Activated CD4-positive, alpha-beta T cell treated with anti-CD3 and anti-CD28 coated beads, Interleukin-2, amount 50 U/mL, for 1 hour (primary cell): Measurements from ENCODE around the gene DOCK10.
"Not testable (repeated sequence)": the region's sequence is repeated elsewhere in the genome, so short reads cannot be mapped to it uniquely, and the experiment has no call there.

ENCODE experiments used
- DNase-seq: peaks from one replicate; pipeline ENCODE4 v3.0.0-alpha.2; 2020

The DOCK10 gene

GRCh38 chr2:225041851-225042799 lies at the start of gene DOCK10:
TSS of gene DOCK10 (minus strand) at chr2:225042468. CDS start at chr2:225042374, 94 bp downstream.
- DNase-seq: peak; percentile 50

- DNase-seq: no peak
Observed at GRCh38 chr2:225091336-225091735, 49.1 kb upstream of the DOCK10 start.

GRCh38 chr2:225090746-225091145 lies 48.5 kb upstream of the DOCK10 start:
- no peak for DNase-seq

- no peak for DNase-seq
Observed at GRCh38 chr2:225086915-225087314, 44.6 kb upstream of the DOCK10 start.

GRCh38 chr2:225086439-225086838 lies 44.2 kb upstream of the DOCK10 start:
- DNase-seq: no peak

GRCh38 chr2:225083276-225083675 lies 41.0 kb upstream of the DOCK10 start:
- DNase-seq: no peak

GRCh38 chr2:225076125-225076524 lies 33.9 kb upstream of the DOCK10 start:
- DNase-seq: no peak

GRCh38 chr2:225074919-225075681 lies 32.8 kb upstream of the DOCK10 start:
- DNase-seq: no peak

GRCh38 chr2:225074366-225074765 lies 32.1 kb upstream of the DOCK10 start:
- no peak for DNase-seq

GRCh38 chr2:225073198-225073597 lies 30.9 kb upstream of the DOCK10 start:
- no peak for DNase-seq

- DNase-seq: no peak
Observed at GRCh38 chr2:225072444-225072843, 30.2 kb upstream of the DOCK10 start.

- no peak for DNase-seq
Observed at GRCh38 chr2:225070811-225071210, 28.5 kb upstream of the DOCK10 start.

- no peak for DNase-seq
Observed at GRCh38 chr2:225069966-225070365, 27.7 kb upstream of the DOCK10 start.

- no peak for DNase-seq
Observed at GRCh38 chr2:225069477-225069876, 27.2 kb upstream of the DOCK10 start.

GRCh38 chr2:225065882-225066281 lies 23.6 kb upstream of the DOCK10 start:
- no peak for DNase-seq

- no peak for DNase-seq
Observed at GRCh38 chr2:225064928-225065327, 22.7 kb upstream of the DOCK10 start.

- no peak for DNase-seq
Observed at GRCh38 chr2:225064362-225064761, 22.1 kb upstream of the DOCK10 start.

- DNase-seq: no peak
Observed at GRCh38 chr2:225056330-225057073, 14.2 kb upstream of the DOCK10 start.

- no peak for DNase-seq
Observed at GRCh38 chr2:225055714-225056113, 13.4 kb upstream of the DOCK10 start.

- no peak for DNase-seq
Observed at GRCh38 chr2:225052703-225053102, 10.4 kb upstream of the DOCK10 start.

- DNase-seq: not testable (repeated sequence)
Observed at GRCh38 chr2:225047502-225047901, 5.2 kb upstream of the DOCK10 start.

GRCh38 chr2:225042800-225043167 lies 516 bp upstream of the DOCK10 start:
- no peak for DNase-seq

- DNase-seq: peak; percentile 51
Observed at GRCh38 chr2:225041207-225041850, 939 bp downstream of the DOCK10 start.
